GM19238 (cell line): ENCODE data around the gene KRTAP7-1.

Experiments
- DNase-seq: peaks from one replicate; pipeline ENCODE4 v3.0.0; 2011; ENCODE audit warnings: low spot score; ENCODE audit not compliant: insufficient read length

Gene KRTAP7-1, protein sequence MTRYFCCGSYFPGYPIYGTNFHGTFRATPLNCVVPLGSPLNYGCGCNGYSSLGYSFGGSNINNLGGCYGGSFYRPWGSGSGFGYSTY

GRCh38 chr21:30829659-30830058 is at the start of gene KRTAP7-1:
KRTAP7-1 (minus strand) TSS chr21:30829759; CDS start chr21:30829698, 61 bp downstream.
- DNase-seq: no peak

DNA sequence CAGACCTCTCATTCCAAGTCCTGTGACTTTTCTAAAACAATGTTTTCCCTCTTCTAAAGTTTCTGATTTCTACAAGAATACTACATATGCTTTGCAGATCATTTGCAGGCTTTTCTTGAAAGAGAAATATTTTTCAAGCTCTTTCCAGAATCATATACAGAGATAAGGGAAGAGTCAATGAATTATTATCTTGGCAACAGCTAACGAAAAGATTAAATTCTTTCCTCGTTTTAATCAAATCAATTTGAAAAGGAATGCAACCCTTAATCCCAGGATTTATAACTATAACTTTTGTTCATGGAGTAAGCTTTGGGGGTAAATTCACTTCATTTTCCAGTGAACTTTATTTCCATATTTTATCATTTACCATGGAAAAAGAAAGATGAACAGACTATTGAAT is 45.0 kb upstream of the KRTAP7-1 start:
- no peak for DNase-seq

DNA sequence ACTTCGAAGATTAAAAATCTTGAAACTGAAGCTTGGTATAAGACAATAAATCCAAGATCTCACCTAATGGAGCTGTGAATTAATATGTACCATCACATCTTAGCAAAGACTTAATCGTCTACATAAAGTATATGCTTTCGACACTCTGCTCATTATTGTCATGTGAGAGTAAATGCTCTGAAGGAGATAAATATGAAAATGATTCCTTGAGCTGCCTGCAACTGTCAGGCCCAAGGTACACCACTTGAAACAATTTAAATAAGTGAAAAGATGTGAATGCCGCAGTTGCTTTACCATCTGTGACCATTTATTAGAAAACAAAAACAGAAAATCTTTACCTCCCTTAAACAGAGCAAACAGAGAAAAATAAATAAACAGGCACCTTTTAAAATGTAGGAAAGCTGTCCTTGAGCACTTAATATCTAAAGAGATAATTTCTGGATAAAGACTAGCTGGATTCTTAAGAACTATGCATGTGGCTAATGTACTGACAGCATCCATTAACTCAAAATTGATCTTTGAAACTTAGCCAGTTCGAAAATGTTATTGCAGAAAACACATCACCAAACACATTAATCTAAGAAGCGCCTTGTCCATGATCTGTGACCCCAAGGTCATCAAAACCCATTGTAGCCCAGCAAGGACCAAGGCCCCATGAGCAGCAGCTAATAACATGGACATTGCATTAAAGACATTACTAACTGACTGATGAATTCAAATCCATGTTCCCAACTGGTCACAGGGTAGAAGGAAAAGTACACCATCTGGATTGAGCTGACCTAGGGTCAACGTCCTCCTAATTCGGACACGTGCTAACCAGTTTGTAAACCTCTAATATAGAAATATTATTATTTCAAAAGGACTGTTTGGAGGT is 18.3 kb upstream of the KRTAP7-1 start:
- DNase-seq: no peak

DNA sequence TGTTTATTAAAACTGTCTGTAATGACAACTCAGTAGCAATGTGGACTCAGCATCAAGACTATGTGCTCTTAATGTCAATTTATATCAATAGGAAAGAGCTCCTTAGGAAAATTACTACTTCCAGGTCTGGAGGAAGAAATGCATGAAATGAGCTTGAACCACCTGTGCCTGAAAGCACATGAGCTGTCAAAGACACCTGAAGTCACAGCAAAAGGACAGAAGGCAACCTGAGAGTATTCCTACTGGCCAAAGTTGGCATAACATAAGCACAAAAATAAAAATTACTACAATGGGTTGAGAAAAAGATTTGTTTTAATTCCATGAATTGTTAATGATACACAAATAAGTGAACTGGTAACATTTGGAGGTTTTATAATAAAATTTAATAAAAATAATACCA is 13.4 kb upstream of the KRTAP7-1 start:
- no peak for DNase-seq

GRCh38 chr21:30839304-30839703 is 9.7 kb upstream of the KRTAP7-1 start:
- DNase-seq: no peak

DNA sequence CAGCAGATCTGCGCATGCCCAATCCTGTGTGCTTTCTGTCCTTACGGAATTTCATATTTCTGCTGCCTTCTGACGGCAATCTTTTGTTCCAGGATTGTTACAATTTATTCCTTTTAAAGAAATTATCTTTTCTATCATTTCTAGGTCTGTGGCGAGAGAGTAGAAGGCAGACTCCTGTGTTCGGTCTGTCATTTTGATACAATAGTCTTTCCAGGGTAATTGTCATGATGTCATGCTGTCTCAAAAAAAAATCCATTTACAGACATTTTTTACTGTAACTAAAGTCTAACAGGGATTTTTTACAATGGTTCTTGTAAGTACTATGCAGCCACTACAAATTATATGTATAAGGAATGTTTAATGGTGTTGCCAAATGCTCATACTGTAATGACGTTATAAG is 9.0 kb upstream of the KRTAP7-1 start:
- DNase-seq: no peak

DNA sequence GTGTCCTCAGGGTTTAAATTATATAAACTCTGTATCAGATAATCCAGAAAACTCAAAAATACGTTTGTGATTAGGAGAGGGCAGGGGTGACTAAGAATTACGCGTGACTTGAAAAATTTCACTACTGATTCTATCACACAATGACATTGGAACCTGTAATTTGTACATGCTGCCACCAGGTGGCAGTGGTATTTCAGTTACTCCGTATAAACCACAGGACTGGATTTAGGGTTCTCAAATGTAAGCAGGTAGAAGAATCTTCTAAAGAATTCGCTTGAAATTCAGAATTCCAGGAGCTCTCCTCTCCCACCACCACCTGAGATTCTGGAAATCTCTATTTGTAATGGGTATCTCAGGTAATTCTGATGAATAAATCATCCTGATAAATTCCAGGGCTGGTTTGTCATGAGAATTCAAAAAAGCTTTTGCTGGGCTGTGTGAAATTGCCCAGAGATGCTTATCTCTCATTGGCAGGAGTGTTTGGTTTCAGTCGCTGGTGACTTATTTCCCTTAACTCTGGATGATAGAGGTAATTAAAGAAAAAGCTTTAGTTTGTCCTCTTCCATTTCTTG is 1.7 kb upstream of the KRTAP7-1 start:
- DNase-seq: no peak

GRCh38 chr21:30818837-30819610 is 10.5 kb downstream of the KRTAP7-1 start:
- no peak for DNase-seq

DNA sequence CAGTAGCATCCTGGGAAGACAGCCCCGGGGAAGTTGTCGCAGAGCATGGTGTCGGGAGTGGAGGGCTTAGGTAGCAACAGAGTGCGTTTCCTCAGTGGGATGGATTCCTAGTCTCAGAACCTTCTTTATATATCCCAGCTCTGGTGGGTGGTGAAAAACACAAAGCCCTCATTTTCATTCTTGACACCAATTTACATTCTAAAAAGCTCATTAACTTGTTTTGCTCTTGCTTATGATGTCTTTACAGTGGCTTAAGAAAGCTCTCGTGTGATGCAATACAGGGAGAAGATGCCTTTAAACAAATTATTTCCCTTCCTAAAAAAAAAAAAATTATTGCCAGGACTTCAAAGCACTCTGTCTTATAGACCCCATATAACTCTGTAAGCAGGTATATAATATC is 16.4 kb downstream of the KRTAP7-1 start, which contains the start of gene KRTAP8-1:
Gene KRTAP8-1 (minus strand): TSS at position 101 of the 400 bp plus-strand sequence. CDS start 54 bp downstream, at position 47.
- DNase-seq: no peak

GRCh38 chr21:30800605-30801004 is 29.0 kb downstream of the KRTAP7-1 start:
- no peak for DNase-seq

GRCh38 chr21:30793581-30794314 is 35.8 kb downstream of the KRTAP7-1 start:
- DNase-seq: no peak

- DNase-seq: no peak
These were observed 50.3 kb downstream of the KRTAP7-1 start for GRCh38 chr21:30779249-30779648.
